Psoas muscle (tissue), 8 donors: ENCODE data around the gene STMN1. TPM values are rescaled to one million over a fixed set of nuclear protein-coding genes. Genes with fewer than 3 reads are reported as not detected.

Experiments used
- ATAC-seq, 4 donors: fragments of 200-7000 bp; cut with Tn5 transposase; one replicate each; pipeline ENCODE4 v1.9.1; 2020; ENCODE audit warnings: moderate library complexity in 3 of 4, mild to moderate bottlenecking in 2 of 4
- DNase-seq, 2 donors: peaks; one replicate each; pipeline ENCODE4 v3.0.0-alpha.2; 2020
- H3K27ac ChIP-seq: fragments of 200-600 bp; one replicate; pipeline ENCODE4 v1.8.0; 2022
- H3K27me3 ChIP-seq, 3 donors: fragments of 200-600 bp in 1 of 3; one replicate each; pipeline versions ENCODE4 v1.6.1 to v1.8.0; 2013 to 2022; ENCODE audit warnings: low read length in 2 of 3, mild to moderate bottlenecking in 2 of 3, moderate library complexity in 1 of 3; ENCODE audit not compliant: insufficient read depth in 3 of 3
- H3K36me3 ChIP-seq, 2 donors: fragments of 200-600 bp in 1 of 2; one replicate each; pipeline versions ENCODE4 v1.6.1 to v1.8.0; 2013 to 2022; ENCODE audit warnings: low read depth in 1 of 2, mild to moderate bottlenecking in 1 of 2, moderate library complexity in 1 of 2; ENCODE audit not compliant: insufficient read depth in 1 of 2
- H3K4me1 ChIP-seq: fragments of 200-600 bp; one replicate; pipeline ENCODE4 v1.8.0; 2022
- H3K4me3 ChIP-seq: fragments of 200-600 bp; one replicate; pipeline ENCODE4 v1.8.0; 2022; ENCODE audit warnings: mild to moderate bottlenecking
- H3K9me3 ChIP-seq: fragments of 200-600 bp; one replicate; pipeline ENCODE4 v1.8.0; 2022
- CTCF ChIP-seq: fragments of 200-600 bp; IDR thresholded peaks from one replicate; pipeline ENCODE4 v1.8.0; 2022; ENCODE audit warnings: antibody characterized with exemption
- WGBS, 3 donors: extraction: QIAGEN DNeasy Blood & Tissue Kit; methylation state at CpG; one replicate each; pipeline versions ENCODE4 v1.1.6 to v1.1.7; 2013; 5-methylcytosine and 5-hydroxymethylcytosine counted together
- intact Hi-C, 2 donors: fragments of 100-400 bp; cut with DNase I; formaldehyde crosslinking; loops; one replicate each; pipeline versions ENCODE4 v1.11.0 to v1.14.2; 2022
- polyA plus RNA-seq, 3 donors: library from polyadenylated mRNA; stranded (reverse); fragments of 200-250 nt; gene quantifications; one replicate each; pipeline ENCODE4 v1.2.3, GENCODE V29; 2013
- total RNA-seq, 4 donors: library from RNA; stranded (reverse); fragmentation: NEBNext Ultra II Directional in 2 of 4; extraction: Animal tissue kit (Norgen Biotek cat#: 25700) in 2 of 4; gene quantifications; one replicate each; pipeline versions ENCODE4 v1.2.1 to v1.2.4, GENCODE V29; 2021 to 2023
- donor health status: healthy with polysubstance abuse.
- donor health status: DM: no; HTN: no; CAD: no; lungs with moderate emphysema.
- donor health status: Bipolar disorder and iron deficiency.
- donor health status: healthy.
- donor health status: DM: yes; HTN: yes; CAD: no.
- donor health status: DM: no; HTN: no; CAD: no.
- donor health status: DM: no; HTN: no; CAD: no.
- donor health status: DM: yes; HTN: yes; CAD: no.

Gene STMN1
- total and polyA plus RNA-seq, 7 donors, result 7.6 to 29.2 (median 14.3) TPM

DNA sequence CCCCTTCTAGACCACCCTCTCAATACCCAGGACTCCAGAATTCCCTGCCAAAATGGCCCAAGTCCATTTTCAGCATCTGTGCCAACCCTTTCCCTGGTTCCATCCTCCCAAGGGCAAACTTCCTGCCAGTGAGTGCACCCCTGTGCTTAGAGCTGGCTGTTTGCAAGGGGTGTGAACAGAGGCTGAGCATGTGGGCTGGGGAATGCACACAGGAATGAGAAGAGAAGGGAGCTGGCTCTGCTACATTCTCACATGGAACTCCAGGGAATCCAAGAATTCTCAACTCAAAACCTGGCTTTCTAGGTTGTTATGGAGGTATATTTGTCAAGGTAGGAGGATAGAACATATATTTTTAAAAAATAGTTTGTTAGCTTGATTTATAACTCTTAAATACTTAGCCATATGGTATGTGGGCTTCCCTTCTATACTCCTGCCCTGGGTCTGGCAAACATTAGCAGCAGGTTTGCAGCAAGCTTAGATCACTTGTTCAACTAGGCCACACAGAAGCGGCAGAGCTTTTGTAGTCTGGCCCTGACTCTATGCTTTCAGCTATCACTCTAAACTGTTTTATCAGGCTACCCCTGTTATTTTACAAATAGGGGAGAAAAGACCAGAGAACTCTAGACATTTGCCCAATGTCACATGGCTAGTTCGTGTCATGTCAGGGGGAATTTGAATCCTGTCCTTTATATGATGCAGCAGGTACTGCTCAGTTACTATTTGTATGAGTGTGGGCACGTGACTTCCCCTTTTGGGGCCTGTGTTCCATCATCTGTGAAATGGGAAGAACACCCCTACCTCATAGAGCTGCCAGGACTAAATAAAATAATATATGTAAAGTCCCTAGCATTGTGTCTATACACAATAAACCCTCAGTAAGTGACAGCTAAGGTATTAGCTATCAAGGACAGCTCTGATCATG, 8.1 kb upstream of the STMN1 start:
- ATAC-seq (no peak), DNase-seq (no peak)
- H3K4me3 ChIP-seq, result no peak overlapping the region
- H3K4me1 ChIP-seq, result no peaks in the 10 kb centered on the region
- intact Hi-C loops, result no loop called here
- no peak for TF ChIP-seq CTCF
- no peaks in the 10 kb centered on the region for H3K27me3 ChIP-seq
- H3K9me3 ChIP-seq, result no peaks in the 10 kb centered on the region
- 92 to 97% (median 94%) methylated on average over 3 of the region's 3 CpGs for WGBS, 3 donors
- no peaks in the 10 kb centered on the region for H3K36me3 ChIP-seq
- H3K27ac ChIP-seq, result no peak overlapping the region

DNA sequence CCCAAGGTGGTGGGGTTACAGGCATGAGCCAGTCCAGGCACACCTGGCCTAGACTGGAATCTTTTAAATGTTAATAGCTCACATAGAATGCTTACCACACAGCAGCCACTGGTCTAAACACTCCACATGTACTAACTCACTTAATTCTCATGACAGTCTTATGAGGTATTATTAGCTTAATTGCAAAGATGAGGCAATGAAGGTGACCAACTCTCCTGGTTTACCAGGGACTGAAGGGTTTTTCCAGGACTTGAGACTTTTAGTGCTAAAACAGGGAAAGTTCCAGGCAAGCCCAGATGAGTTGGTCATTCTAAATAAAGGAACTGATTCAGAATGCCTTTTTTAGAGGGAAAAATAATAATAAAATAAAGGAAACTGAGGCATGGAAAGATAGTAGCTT, 7.0 kb upstream of the STMN1 start:
- Histone ChIP-seq H3K9me3 (no peaks in the 10 kb centered on the region), H3K4me3 (no peak overlapping the region), H3K36me3 (no peaks in the 10 kb centered on the region), H3K27ac (no peak overlapping the region), H3K4me1 (no peaks in the 10 kb centered on the region), H3K27me3 (no peaks in the 10 kb centered on the region)
- no peak for TF ChIP-seq CTCF
- no peak for ATAC-seq
- DNase-seq, result no peak
- intact Hi-C loops, result no loop called here

DNA sequence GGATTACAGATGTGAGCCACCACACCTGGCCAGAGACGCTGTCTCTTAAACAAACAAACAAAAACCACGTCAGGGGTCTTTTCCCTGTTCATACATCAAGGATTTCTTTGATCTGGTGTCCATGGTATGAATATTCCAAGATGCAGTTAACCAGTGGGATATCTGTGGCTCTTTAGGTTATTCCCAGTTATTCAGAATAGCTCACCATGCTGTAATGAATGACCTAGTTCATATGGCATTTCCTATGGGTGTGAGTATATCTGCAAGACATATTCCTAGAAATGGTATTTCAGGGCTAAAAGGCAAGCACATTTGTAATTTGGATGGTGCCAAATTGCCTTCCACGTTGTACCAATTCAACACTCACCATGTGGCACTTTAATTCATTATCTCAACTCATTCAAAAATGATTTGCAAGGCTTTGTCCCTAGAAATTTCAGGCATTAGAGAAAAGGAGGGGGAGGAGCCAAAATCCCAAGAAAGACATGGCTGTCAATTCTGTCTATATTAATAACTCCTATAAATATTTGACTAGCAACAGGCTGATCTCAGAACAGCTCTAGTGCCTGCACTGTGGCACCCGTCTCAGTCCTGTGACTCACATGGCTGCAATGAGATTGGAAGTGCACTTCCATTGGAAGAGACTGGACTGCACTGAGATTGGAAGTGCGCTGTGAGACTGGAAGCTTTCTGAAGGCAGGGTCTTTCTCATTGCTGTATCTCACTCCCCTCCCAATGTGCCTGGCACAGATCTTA, 6.0 kb upstream of the STMN1 start:
- no peak overlapping the region for H3K27ac ChIP-seq
- no peaks in the 10 kb centered on the region for H3K9me3 ChIP-seq
- intact Hi-C loops, result no loop called here
- WGBS, 3 donors, result 76 to 78% (median 76%) methylated on average over 5 of the region's 5 CpGs
- H3K36me3 ChIP-seq, result no peaks in the 10 kb centered on the region
- no peak for TF ChIP-seq CTCF
- no peaks in the 10 kb centered on the region for H3K4me1 ChIP-seq
- DNase-seq, result no peak
- H3K4me3 ChIP-seq, result no peak overlapping the region
- no peak for ATAC-seq
- no peaks in the 10 kb centered on the region for H3K27me3 ChIP-seq

DNA sequence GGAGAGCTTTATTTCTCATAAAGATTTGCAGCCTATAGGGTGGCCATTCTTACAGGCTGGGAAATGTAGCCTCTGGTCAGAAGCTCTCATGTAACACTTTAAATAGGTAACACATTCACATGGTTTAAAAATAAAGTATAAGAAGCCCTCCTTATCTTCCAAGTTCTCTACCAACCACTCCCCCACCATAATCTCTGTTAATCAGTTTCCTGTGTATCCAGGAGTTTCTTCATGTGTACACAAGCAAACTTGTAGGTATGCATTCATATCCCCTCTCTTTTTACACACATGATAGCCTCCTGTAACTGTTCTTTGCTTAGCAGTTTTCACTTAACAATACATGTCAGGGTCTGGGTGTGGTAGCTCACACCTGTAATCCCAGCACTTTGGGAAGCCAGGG, 4.9 kb upstream of the STMN1 start:
- Histone ChIP-seq H3K36me3 (no peaks in the 10 kb centered on the region), H3K4me1 (peaks cover 4% of the 10 kb centered on the region), H3K27me3 (no peaks in the 10 kb centered on the region), H3K9me3 (no peaks in the 10 kb centered on the region), H3K27ac (no peak overlapping the region), H3K4me3 (no peak overlapping the region)
- intact Hi-C loops, result no loop called here
- no peak for TF ChIP-seq CTCF
- DNase-seq (no peak), ATAC-seq (no peak)
